DND-41 (cell line): ENCODE data around the gene MAOB.

ENCODE experiments used
- EZH2 ChIP-seq: IDR thresholded peaks from 3 replicates; pipeline ENCODE4 v1.6.1; 2012; ENCODE audit warnings: borderline replicate concordance, low read depth, mild to moderate bottlenecking, moderate library complexity, low read length, inconsistent platforms; ENCODE audit not compliant: severe bottlenecking
- TF ChIP-seq, protein P1 (sequence below): IDR thresholded peaks from 2 replicates; pipeline ENCODE4 v1.5.1; 2012; ENCODE audit warnings: borderline replicate concordance, low read length, moderate library complexity, mild to moderate bottlenecking; ENCODE audit not compliant: poor library complexity, severe bottlenecking; ENCODE audit errors: extremely low read depth

GRCh38 chrX:43750248-43750676, 132.0 kb downstream of the MAOB start:
- TF ChIP-seq, protein P1, sequence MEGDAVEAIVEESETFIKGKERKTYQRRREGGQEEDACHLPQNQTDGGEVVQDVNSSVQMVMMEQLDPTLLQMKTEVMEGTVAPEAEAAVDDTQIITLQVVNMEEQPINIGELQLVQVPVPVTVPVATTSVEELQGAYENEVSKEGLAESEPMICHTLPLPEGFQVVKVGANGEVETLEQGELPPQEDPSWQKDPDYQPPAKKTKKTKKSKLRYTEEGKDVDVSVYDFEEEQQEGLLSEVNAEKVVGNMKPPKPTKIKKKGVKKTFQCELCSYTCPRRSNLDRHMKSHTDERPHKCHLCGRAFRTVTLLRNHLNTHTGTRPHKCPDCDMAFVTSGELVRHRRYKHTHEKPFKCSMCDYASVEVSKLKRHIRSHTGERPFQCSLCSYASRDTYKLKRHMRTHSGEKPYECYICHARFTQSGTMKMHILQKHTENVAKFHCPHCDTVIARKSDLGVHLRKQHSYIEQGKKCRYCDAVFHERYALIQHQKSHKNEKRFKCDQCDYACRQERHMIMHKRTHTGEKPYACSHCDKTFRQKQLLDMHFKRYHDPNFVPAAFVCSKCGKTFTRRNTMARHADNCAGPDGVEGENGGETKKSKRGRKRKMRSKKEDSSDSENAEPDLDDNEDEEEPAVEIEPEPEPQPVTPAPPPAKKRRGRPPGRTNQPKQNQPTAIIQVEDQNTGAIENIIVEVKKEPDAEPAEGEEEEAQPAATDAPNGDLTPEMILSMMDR: peak; percentile 73
- no peak for TF ChIP-seq EZH2
